Measurements from ENCODE around the gene LRRC49. TPM values are rescaled to one million over a fixed set of nuclear protein-coding genes. Genes with fewer than 3 reads are reported as not detected.

Gene LRRC49
- total RNA-seq, 1 experiment from 2014 or later, result 7.4 TPM

DNA sequence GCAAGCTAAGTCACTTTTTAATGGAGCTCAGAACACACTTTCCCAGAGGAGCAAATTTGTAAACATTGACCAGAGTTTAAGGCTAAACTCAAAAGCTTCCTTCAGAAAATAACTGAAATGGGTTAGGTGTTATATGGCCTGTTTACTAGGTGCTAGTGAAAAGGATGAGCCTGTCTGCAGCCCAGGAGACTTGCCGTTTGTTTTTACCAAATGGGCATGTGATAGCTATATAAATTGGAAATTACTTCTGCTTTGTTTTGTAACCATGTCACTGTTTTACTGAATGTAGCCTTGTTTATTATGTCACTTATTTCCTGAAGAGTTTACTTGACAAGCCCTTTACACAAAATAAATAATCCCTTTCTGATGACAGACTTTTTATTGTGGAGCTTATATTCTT is 113.3 kb downstream of the LRRC49 start:
- ChIA-PET POLR2A (no interaction called here), RAD21 (ENCODE audit: low non-redundant PET in 1 of 2, low total read pairs in 2 of 2, uncharacterized antibody in 2 of 2, unreplicated experiment in 2 of 2) (no interaction called here), CTCF (no interaction called here)
- H3K79me2 ChIP-seq (ENCODE audit: insufficient read depth, low read length), result no peaks in the 10 kb centered on the region
- no peak for ATAC-seq
- H3K27me3 ChIP-seq (ENCODE audit: insufficient read depth, low read length), result no peaks in the 10 kb centered on the region
- H2AFZ ChIP-seq (ENCODE audit: low read depth, low read length, poor library complexity, severe bottlenecking), result no peak overlapping the region
- DNase-seq (ENCODE audit: low read depth, low spot score), result no peak
- no peaks in the 10 kb centered on the region for H3K4me1 ChIP-seq (ENCODE audit: control insufficient read depth in 1 of 2, insufficient read depth in 2 of 2, low read length in 2 of 2)
- intact Hi-C loops (cut with micrococcal nuclease), result no loop called here
- H3K36me3 ChIP-seq (ENCODE audit: control insufficient read depth in 1 of 2, insufficient read depth in 2 of 2, low read length in 2 of 2), result no peaks in the 10 kb centered on the region
- H3K4me3 ChIP-seq (replicated peaks in 1 of 2; ENCODE audit: low read depth in 1 of 2, low read length in 2 of 2), result no peak overlapping the region
- no TSS peak for BruUV-seq (replicated peaks)
- TF ChIP-seq EZH2phosphoT487 (IDR thresholded peaks at IDR 0.05; ENCODE audit: borderline replicate concordance) (no peak), FOSL1 (IDR thresholded peaks at IDR 0.05; ENCODE audit: low read depth) (no peak), ELF1 (IDR thresholded peaks at IDR 0.05; ENCODE audit: borderline replicate concordance, low read depth) (no peak), ZFX (IDR thresholded peaks at IDR 0.05) (no peak), POLR2A (IDR thresholded peaks at IDR 0.05; ENCODE audit: borderline replicate concordance, extremely low read depth, insufficient read depth, insufficient read length) (no peak), ZNF274 (IDR thresholded peaks at IDR 0.05; ENCODE audit: low read depth, low read length) (no peak), ATF3 (IDR thresholded peaks at IDR 0.05) (no peak)
- H3K4me2 ChIP-seq (ENCODE audit: low read length), result no peak overlapping the region
- no peaks in the 10 kb centered on the region for H3K9me3 ChIP-seq (ENCODE audit: control insufficient read depth in 1 of 2, insufficient read depth in 1 of 2, low read depth in 1 of 2, low read length in 2 of 2)
- no peaks in the 10 kb centered on the region for H3K9me2 ChIP-seq (ENCODE audit: insufficient read depth)
- no peak overlapping the region for H3K9ac ChIP-seq (ENCODE audit: low read length)
- no peaks in the 10 kb centered on the region for H4K20me1 ChIP-seq (ENCODE audit: insufficient read depth)
- no peak overlapping the region for H3K27ac ChIP-seq (ENCODE audit: low read depth, low read length)

DNA sequence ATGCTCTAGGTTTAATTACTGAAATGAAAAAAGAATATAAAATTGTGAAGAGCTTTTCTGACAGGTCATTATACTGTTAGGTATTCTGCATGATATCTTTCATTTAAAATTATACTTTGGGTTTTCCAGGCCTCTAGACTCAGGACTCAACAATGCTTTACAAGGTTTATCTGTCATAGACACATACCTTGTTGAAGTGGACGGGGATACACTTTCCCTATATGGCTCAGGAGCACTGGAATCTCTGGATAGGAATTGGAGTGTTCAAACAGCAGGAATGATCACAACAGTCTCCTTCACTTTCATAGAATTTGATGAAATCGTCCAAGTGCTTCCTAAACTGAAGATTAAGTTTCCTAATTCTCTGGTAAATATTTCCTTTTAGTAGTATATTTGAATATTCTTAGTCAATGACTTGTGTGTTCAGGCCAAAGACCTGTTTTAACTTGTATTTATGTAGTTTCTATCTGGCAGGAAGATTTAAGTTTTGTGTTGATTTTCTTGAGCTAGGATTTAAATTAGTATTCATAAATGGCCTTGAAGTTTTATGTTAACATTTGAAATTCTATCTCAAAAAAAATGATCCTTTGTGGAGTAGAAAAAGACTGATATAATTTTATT is 115.7 kb downstream of the LRRC49 start:
- H3K9me3 ChIP-seq (ENCODE audit: control insufficient read depth in 1 of 2, insufficient read depth in 1 of 2, low read depth in 1 of 2, low read length in 2 of 2), result no peaks in the 10 kb centered on the region
- no peak overlapping the region for H3K27ac ChIP-seq (ENCODE audit: low read depth, low read length)
- BruUV-seq (replicated peaks), result no TSS peak
- H4K20me1 ChIP-seq (ENCODE audit: insufficient read depth), result no peaks in the 10 kb centered on the region
- TF ChIP-seq MAX (IDR thresholded peaks at IDR 0.05) (no peak), ZFX (IDR thresholded peaks at IDR 0.05) (no peak), SP1 (IDR thresholded peaks at IDR 0.05; ENCODE audit: low read depth) (no peak), CTCF (IDR thresholded peaks at IDR 0.05 in 2 of 3, conservative IDR thresholded peaks at IDR 0.05 in 1 of 3; ENCODE audit: borderline replicate concordance in 1 of 3, insufficient read depth in 1 of 3, low read depth in 2 of 3, low read length in 2 of 3) (no peak), ZNF274 (IDR thresholded peaks at IDR 0.05; ENCODE audit: low read depth, low read length) (no peak), EZH2phosphoT487 (IDR thresholded peaks at IDR 0.05; ENCODE audit: borderline replicate concordance) (no peak), POLR2A (IDR thresholded peaks at IDR 0.05; ENCODE audit: borderline replicate concordance, extremely low read depth, insufficient read depth, insufficient read length) (no peak), SRF (IDR thresholded peaks at IDR 0.05; ENCODE audit: low read depth) (no peak), ELF1 (IDR thresholded peaks at IDR 0.05; ENCODE audit: borderline replicate concordance, low read depth) (no peak), RAD21 (IDR thresholded peaks at IDR 0.05; ENCODE audit: low read depth) (no peak), EZH2 (IDR thresholded peaks at IDR 0.05) (no peak)
- POLR2A ChIA-PET, result no interaction called here
- no peaks in the 10 kb centered on the region for H3K9me2 ChIP-seq (ENCODE audit: insufficient read depth)
- H3K9ac ChIP-seq (ENCODE audit: low read length), result no peak overlapping the region
- no peaks in the 10 kb centered on the region for H3K79me2 ChIP-seq (ENCODE audit: insufficient read depth, low read length)
- no peak overlapping the region for H3K4me3 ChIP-seq (replicated peaks in 1 of 2; ENCODE audit: low read depth in 1 of 2, low read length in 2 of 2)
- H3K4me2 ChIP-seq (ENCODE audit: low read length), result no peak overlapping the region
- DNase-seq (ENCODE audit: low read depth, low spot score) (no peak), ATAC-seq (no peak)
- H2AFZ ChIP-seq (ENCODE audit: low read depth, low read length, poor library complexity, severe bottlenecking), result no peak overlapping the region
- no peaks in the 10 kb centered on the region for H3K4me1 ChIP-seq (ENCODE audit: control insufficient read depth in 1 of 2, insufficient read depth in 2 of 2, low read length in 2 of 2)
- H3K36me3 ChIP-seq (ENCODE audit: control insufficient read depth in 1 of 2, insufficient read depth in 2 of 2, low read length in 2 of 2), result no peaks in the 10 kb centered on the region
- intact Hi-C loops (cut with micrococcal nuclease), result no loop called here
- no peaks in the 10 kb centered on the region for H3K27me3 ChIP-seq (ENCODE audit: insufficient read depth, low read length)
- RAD21 ChIA-PET (ENCODE audit: low non-redundant PET in 1 of 2, low total read pairs in 2 of 2, uncharacterized antibody in 2 of 2, unreplicated experiment in 2 of 2), result no interaction called here
- CTCF ChIA-PET, result no interaction called here
